ENCODE measurements around the gene SRPK1. TPM values are rescaled to one million over a fixed set of nuclear protein-coding genes. Genes with fewer than 3 reads are reported as not detected.

Gene SRPK1
- total RNA-seq, 2 experiments from 2014 or later = 75.6 to 109 TPM

- no peak for TF ChIP-seq CTCF (conservative IDR thresholded peaks at IDR 0.05; ENCODE audit: low read length)
- no peak for TF ChIP-seq EZH2phosphoT487 (IDR thresholded peaks at IDR 0.05; ENCODE audit: borderline replicate concordance, low read depth, low read length)
- H3K4me3 ChIP-seq (ENCODE audit: low read depth, low read length, poor library complexity, severe bottlenecking) = no peak overlapping the region
- no TSS peak for BruUV-seq (replicated peaks)
- intact Hi-C loops (cut with micrococcal nuclease; ENCODE audit: unreplicated experiment) = no loop called here
- H3K4me1 ChIP-seq (ENCODE audit: insufficient read depth, low read length, poor library complexity, severe bottlenecking) = no peaks in the 10 kb centered on the region
- CTCF ChIA-PET (ENCODE audit: unreplicated experiment) = no interaction called here
- H3K36me3 ChIP-seq (ENCODE audit: insufficient read depth, low read length) = peaks cover 96% of the 10 kb centered on the region
- POLR2A ChIA-PET = no interaction called here
- no peak overlapping the region for H3K27ac ChIP-seq (ENCODE audit: low read depth, low read length, poor library complexity, severe bottlenecking)
- H2AFZ ChIP-seq (ENCODE audit: low read length) = no peak overlapping the region
- H3K4me2 ChIP-seq (ENCODE audit: low read length) = no peak overlapping the region
- H4K20me1 ChIP-seq (ENCODE audit: insufficient read depth, low read length) = no peaks in the 10 kb centered on the region
- DNase-seq (ENCODE audit: low spot score) = no peak
- no peaks in the 10 kb centered on the region for H3K79me2 ChIP-seq (ENCODE audit: insufficient read depth, low read depth, low read length)
- peaks cover 13% of the 10 kb centered on the region for H3K9me3 ChIP-seq (ENCODE audit: low read length)
- H3K9me2 ChIP-seq (ENCODE audit: insufficient read depth, low read length) = no peaks in the 10 kb centered on the region
Measured at GRCh38 chr6:35844290-35844689, 76.6 kb downstream of the SRPK1 start.

- Histone ChIP-seq H3K4me3 (ENCODE audit: low read depth, low read length, poor library complexity, severe bottlenecking) (no peak overlapping the region), H3K79me2 (ENCODE audit: insufficient read depth, low read depth, low read length) (no peaks in the 10 kb centered on the region), H3K9me3 (ENCODE audit: low read length) (no peaks in the 10 kb centered on the region), H3K27ac (ENCODE audit: low read depth, low read length, poor library complexity, severe bottlenecking) (no peak overlapping the region), H3K4me2 (ENCODE audit: low read length) (no peak overlapping the region), H3K4me1 (ENCODE audit: insufficient read depth, low read length, poor library complexity, severe bottlenecking) (no peaks in the 10 kb centered on the region), H3K36me3 (ENCODE audit: insufficient read depth, low read length) (peaks cover 94% of the 10 kb centered on the region), H3K9me2 (ENCODE audit: insufficient read depth, low read length) (no peaks in the 10 kb centered on the region), H2AFZ (ENCODE audit: low read length) (no peak overlapping the region), H4K20me1 (ENCODE audit: insufficient read depth, low read length) (no peaks in the 10 kb centered on the region)
- DNase-seq (ENCODE audit: low spot score) = no peak
- POLR2A ChIA-PET = interaction anchor here (0.6 kb wide), 1 partner anchor 9 kb away, joined by 3 read pairs; no protein-coding TSS in a partner anchor
- CTCF ChIA-PET (ENCODE audit: unreplicated experiment) = no interaction called here
- no peak for TF ChIP-seq EZH2phosphoT487 (IDR thresholded peaks at IDR 0.05; ENCODE audit: borderline replicate concordance, low read depth, low read length)
- BruUV-seq (replicated peaks) = no TSS peak
- intact Hi-C loops (cut with micrococcal nuclease; ENCODE audit: unreplicated experiment) = no loop called here
Measured at GRCh38 chr6:35842381-35842780, 78.5 kb downstream of the SRPK1 start.

- Histone ChIP-seq H3K27ac (ENCODE audit: low read depth, low read length, poor library complexity, severe bottlenecking) (no peak overlapping the region), H3K4me1 (ENCODE audit: insufficient read depth, low read length, poor library complexity, severe bottlenecking) (no peaks in the 10 kb centered on the region), H3K9me2 (ENCODE audit: insufficient read depth, low read length) (no peaks in the 10 kb centered on the region), H3K79me2 (ENCODE audit: insufficient read depth, low read depth, low read length) (no peaks in the 10 kb centered on the region), H3K4me3 (ENCODE audit: low read depth, low read length, poor library complexity, severe bottlenecking) (no peak overlapping the region), H3K9me3 (ENCODE audit: low read length) (no peaks in the 10 kb centered on the region), H4K20me1 (ENCODE audit: insufficient read depth, low read length) (no peaks in the 10 kb centered on the region), H3K4me2 (ENCODE audit: low read length) (no peak overlapping the region), H3K36me3 (ENCODE audit: insufficient read depth, low read length) (peaks cover 93% of the 10 kb centered on the region), H2AFZ (ENCODE audit: low read length) (no peak overlapping the region)
- ChIA-PET POLR2A (interaction anchor here (0.8 to 1.3 kb wide), 2 partner anchors 44 to 57 kb away, joined by 4 read pairs; no protein-coding TSS in a partner anchor), CTCF (ENCODE audit: unreplicated experiment) (no interaction called here)
- TF ChIP-seq CTCF (conservative IDR thresholded peaks at IDR 0.05; ENCODE audit: low read length) = no peak
- TF ChIP-seq EZH2phosphoT487 (IDR thresholded peaks at IDR 0.05; ENCODE audit: borderline replicate concordance, low read depth, low read length) = no peak
- BruUV-seq (replicated peaks) = no TSS peak
- no peak for DNase-seq (ENCODE audit: low spot score)
- intact Hi-C loops (cut with micrococcal nuclease; ENCODE audit: unreplicated experiment) = no loop called here
Measured at GRCh38 chr6:35839019-35839418, 81.9 kb downstream of the SRPK1 start.

Measured in OCI-LY7 (cell line).